Neural cell (in vitro differentiated cells): ENCODE data around the gene ZIC4. TPM values are rescaled to one million over a fixed set of nuclear protein-coding genes. Genes with fewer than 3 reads are reported as not detected.
A peak's percentile ranks its signal among the peaks of the same experiment; 100 is the strongest.

ENCODE experiments used
- H2AFZ ChIP-seq: fragments of 200-600, 300-800 bp; sonication (generic), shearing (Covaris generic); 2 replicates; pipeline ENCODE4 v1.6.0; 2014; ENCODE audit warnings: low read depth, mild to moderate bottlenecking, antibody characterized with exemption, low read length, moderate library complexity
- H3F3A ChIP-seq: fragments of 200-600 bp; shearing (Covaris generic); 2 replicates; pipeline ENCODE4 v1.6.1; 2016; ENCODE audit warnings: mild to moderate bottlenecking, moderate library complexity, mixed read lengths, antibody characterized with exemption, low read length; ENCODE audit not compliant: insufficient read depth, poor library complexity, severe bottlenecking
- H3K27ac ChIP-seq: fragments of 200-600, 300-800 bp; sonication (generic), shearing (Covaris generic); 2 replicates; pipeline ENCODE4 v1.5.1; 2014; ENCODE audit warnings: mild to moderate bottlenecking, low read length, moderate library complexity
- H3K27me3 ChIP-seq: fragments of 300-800, 200-600 bp; sonication (generic), shearing (Covaris generic); 2 replicates; pipeline ENCODE4 v1.6.0; 2014; ENCODE audit warnings: mild to moderate bottlenecking, low read depth, low read length, moderate library complexity; ENCODE audit not compliant: insufficient read depth
- H3K36me3 ChIP-seq: fragments of 300-800, 200-600 bp; sonication (generic), shearing (Covaris generic); 2 replicates; pipeline ENCODE4 v1.5.1; 2014; ENCODE audit warnings: mild to moderate bottlenecking, antibody characterized with exemption, low read length, moderate library complexity; ENCODE audit not compliant: insufficient read depth
- H3K4me2 ChIP-seq: fragments of 300-800, 200-600 bp; sonication (generic), shearing (Covaris generic); 2 replicates; pipeline ENCODE4 v1.6.0; 2014; ENCODE audit warnings: mild to moderate bottlenecking, low read length
- H3K4me3 ChIP-seq: fragments of 300-800, 200-600 bp; sonication (generic), shearing (Covaris generic); 2 replicates; pipeline ENCODE4 v1.5.1; 2014; ENCODE audit warnings: mild to moderate bottlenecking, low read length, moderate library complexity
- H3K79me2 ChIP-seq: fragments of 200-600 bp; shearing (Covaris generic); replicated peaks from 2 replicates; pipeline ENCODE4 v1.6.0; 2014; ENCODE audit warnings: mild to moderate bottlenecking, low read length, moderate library complexity; ENCODE audit not compliant: insufficient read depth
- H3K9ac ChIP-seq: fragments of 300-800, 200-600 bp; sonication (generic), shearing (Covaris generic); 2 replicates; pipeline ENCODE4 v1.6.1; 2016; ENCODE audit warnings: mild to moderate bottlenecking, low read length, mixed read lengths
- H3K9me2 ChIP-seq: fragments of 200-600 bp; shearing (Covaris generic); 2 replicates; pipeline ENCODE4 v1.6.1; 2016; ENCODE audit warnings: mild to moderate bottlenecking, low read length, mixed read lengths; ENCODE audit not compliant: insufficient read depth
- H3K9me3 ChIP-seq: fragments of 200-600, 300-800 bp; sonication (generic), shearing (Covaris generic); 2 replicates; pipeline ENCODE4 v1.6.1; 2016; ENCODE audit warnings: mild to moderate bottlenecking, mixed run types, low read length, moderate library complexity, mixed read lengths
- H4K20me1 ChIP-seq: fragments of 200-600 bp; shearing (Covaris generic); 2 replicates; pipeline ENCODE4 v1.6.1; 2016; ENCODE audit warnings: mild to moderate bottlenecking, mixed run types; ENCODE audit not compliant: insufficient read depth
- EP300 ChIP-seq: fragments of 450-650 bp; conservative IDR thresholded peaks from 2 replicates; pipeline ENCODE4 v1.6.1; 2014; ENCODE audit warnings: antibody characterized with exemption, mild to moderate bottlenecking, moderate library complexity; ENCODE audit not compliant: poor library complexity, severe bottlenecking
- EZH2 ChIP-seq: fragments of 200-600, 300-800 bp; shearing (Covaris generic), sonication (generic); IDR thresholded peaks from 2 replicates; pipeline ENCODE4 v1.6.1; 2014; ENCODE audit warnings: antibody characterized with exemption, low read length, borderline replicate concordance, mild to moderate bottlenecking; ENCODE audit not compliant: insufficient read depth, poor library complexity, severe bottlenecking
- MXI1 ChIP-seq: fragments of 450-650 bp; conservative IDR thresholded peaks from 2 replicates; pipeline ENCODE4 v1.6.1; 2014; ENCODE audit warnings: antibody characterized with exemption, mild to moderate bottlenecking; ENCODE audit not compliant: poor library complexity, severe bottlenecking
- POLR2AphosphoS5 ChIP-seq: IDR thresholded peaks from 2 replicates; pipeline ENCODE4 v1.6.1; 2012
- RAD21 ChIP-seq: fragments of 450-650 bp; conservative IDR thresholded peaks from 2 replicates; pipeline ENCODE4 v1.6.1; 2014; ENCODE audit warnings: antibody characterized with exemption, mild to moderate bottlenecking, moderate library complexity
- SMC3 ChIP-seq: fragments of 450-650 bp; conservative IDR thresholded peaks from 2 replicates; pipeline ENCODE4 v1.6.1; 2014; ENCODE audit warnings: antibody characterized with exemption, mild to moderate bottlenecking, moderate library complexity; ENCODE audit not compliant: poor library complexity
- TAF1 ChIP-seq: IDR thresholded peaks from 2 replicates; pipeline ENCODE4 v1.6.1; 2012; ENCODE audit warnings: low read depth
- polyA plus RNA-seq: library from polyadenylated mRNA; depleted of rRNA; stranded (reverse); fragments of >200 nt; gene quantifications from 2 replicates; pipeline ENCODE4 v1.2.3, GENCODE V29; 2014
- TF ChIP-seq, protein P1 (sequence below): fragments of 450-650 bp; IDR thresholded peaks from 2 replicates; pipeline ENCODE4 v1.5.1; 2014; ENCODE audit warnings: antibody characterized with exemption, mild to moderate bottlenecking, moderate library complexity; ENCODE audit not compliant: poor library complexity, severe bottlenecking
- TF ChIP-seq, protein P2 (sequence below): IDR thresholded peaks from 2 replicates; pipeline ENCODE4 v1.6.1; 2012; ENCODE audit warnings: borderline replicate concordance

The ZIC4 gene
- polyA plus RNA-seq, 1 donor from 2014 or later, result 8.6 TPM

DNA sequence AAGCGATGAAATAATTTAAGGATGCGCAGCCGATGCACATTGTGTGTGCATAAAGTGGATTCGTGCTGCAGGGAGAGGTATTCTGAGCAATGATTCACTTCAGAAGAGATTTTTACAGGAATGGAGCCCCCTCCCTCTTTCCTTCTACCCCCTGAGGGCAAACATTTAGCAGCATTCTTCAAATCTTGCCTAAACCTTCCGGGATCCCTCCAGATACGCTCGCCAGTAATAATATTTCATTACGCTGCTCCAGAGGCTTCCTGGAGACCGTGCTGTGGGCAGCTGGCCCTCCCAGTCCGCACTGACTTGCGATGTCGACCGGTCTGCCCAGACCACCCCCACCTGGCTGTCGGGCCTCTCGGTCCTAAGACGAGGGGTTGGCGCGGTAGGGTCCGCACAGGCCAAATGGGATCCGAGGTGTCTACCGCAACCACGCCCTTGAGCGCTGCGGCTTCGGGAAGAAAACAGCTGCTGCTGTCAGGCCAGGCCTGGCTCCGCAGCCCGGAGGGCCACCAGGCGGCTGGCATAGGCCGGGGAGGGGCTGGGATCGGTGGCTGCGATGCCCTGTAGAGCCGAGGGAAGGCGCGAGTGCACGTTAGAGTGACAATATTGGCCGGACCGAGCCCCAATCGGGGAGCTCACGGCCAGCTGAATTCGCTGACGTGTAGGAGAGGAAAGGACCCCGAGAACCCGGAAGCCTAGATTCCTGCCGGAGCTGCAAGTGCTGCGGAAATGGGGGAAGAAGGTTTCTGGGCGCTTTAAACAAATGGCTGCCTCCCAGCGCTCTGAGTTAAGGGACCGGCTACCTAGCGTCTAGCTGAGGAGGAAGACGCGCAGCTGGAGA lies 14.3 kb downstream of the ZIC4 start:
- Histone ChIP-seq H3F3A (no peaks in the 10 kb centered on the region), H3K79me2 (peaks cover 91% of the 10 kb centered on the region), H3K9me3 (peaks cover 7% of the 10 kb centered on the region), H3K27me3 (peaks cover 55% of the 10 kb centered on the region), H2AFZ (peak overlapping the region; percentile 77), H4K20me1 (no peaks in the 10 kb centered on the region), H3K9ac (peak overlapping the region; percentile 88), H3K4me2 (peak overlapping the region; percentile 95), H3K4me3 (peak overlapping the region; percentile 82), H3K36me3 (no peaks in the 10 kb centered on the region), H3K27ac (peak overlapping the region; percentile 83), H3K9me2 (no peaks in the 10 kb centered on the region)
- TF ChIP-seq, protein P1, sequence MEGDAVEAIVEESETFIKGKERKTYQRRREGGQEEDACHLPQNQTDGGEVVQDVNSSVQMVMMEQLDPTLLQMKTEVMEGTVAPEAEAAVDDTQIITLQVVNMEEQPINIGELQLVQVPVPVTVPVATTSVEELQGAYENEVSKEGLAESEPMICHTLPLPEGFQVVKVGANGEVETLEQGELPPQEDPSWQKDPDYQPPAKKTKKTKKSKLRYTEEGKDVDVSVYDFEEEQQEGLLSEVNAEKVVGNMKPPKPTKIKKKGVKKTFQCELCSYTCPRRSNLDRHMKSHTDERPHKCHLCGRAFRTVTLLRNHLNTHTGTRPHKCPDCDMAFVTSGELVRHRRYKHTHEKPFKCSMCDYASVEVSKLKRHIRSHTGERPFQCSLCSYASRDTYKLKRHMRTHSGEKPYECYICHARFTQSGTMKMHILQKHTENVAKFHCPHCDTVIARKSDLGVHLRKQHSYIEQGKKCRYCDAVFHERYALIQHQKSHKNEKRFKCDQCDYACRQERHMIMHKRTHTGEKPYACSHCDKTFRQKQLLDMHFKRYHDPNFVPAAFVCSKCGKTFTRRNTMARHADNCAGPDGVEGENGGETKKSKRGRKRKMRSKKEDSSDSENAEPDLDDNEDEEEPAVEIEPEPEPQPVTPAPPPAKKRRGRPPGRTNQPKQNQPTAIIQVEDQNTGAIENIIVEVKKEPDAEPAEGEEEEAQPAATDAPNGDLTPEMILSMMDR, result peak; percentile 71
- TF ChIP-seq POLR2AphosphoS5, result no peak
- no peak for TF ChIP-seq EZH2
- peak; percentile 48 for TF ChIP-seq SMC3
- peak; percentile 57 for TF ChIP-seq RAD21
- TF ChIP-seq TAF1, result peak; percentile 47
- TF ChIP-seq MXI1, result peak; percentile 7
- TF ChIP-seq, protein P2, sequence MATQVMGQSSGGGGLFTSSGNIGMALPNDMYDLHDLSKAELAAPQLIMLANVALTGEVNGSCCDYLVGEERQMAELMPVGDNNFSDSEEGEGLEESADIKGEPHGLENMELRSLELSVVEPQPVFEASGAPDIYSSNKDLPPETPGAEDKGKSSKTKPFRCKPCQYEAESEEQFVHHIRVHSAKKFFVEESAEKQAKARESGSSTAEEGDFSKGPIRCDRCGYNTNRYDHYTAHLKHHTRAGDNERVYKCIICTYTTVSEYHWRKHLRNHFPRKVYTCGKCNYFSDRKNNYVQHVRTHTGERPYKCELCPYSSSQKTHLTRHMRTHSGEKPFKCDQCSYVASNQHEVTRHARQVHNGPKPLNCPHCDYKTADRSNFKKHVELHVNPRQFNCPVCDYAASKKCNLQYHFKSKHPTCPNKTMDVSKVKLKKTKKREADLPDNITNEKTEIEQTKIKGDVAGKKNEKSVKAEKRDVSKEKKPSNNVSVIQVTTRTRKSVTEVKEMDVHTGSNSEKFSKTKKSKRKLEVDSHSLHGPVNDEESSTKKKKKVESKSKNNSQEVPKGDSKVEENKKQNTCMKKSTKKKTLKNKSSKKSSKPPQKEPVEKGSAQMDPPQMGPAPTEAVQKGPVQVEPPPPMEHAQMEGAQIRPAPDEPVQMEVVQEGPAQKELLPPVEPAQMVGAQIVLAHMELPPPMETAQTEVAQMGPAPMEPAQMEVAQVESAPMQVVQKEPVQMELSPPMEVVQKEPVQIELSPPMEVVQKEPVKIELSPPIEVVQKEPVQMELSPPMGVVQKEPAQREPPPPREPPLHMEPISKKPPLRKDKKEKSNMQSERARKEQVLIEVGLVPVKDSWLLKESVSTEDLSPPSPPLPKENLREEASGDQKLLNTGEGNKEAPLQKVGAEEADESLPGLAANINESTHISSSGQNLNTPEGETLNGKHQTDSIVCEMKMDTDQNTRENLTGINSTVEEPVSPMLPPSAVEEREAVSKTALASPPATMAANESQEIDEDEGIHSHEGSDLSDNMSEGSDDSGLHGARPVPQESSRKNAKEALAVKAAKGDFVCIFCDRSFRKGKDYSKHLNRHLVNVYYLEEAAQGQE, result peak; percentile 39
- TF ChIP-seq EP300, result no peak

DNA sequence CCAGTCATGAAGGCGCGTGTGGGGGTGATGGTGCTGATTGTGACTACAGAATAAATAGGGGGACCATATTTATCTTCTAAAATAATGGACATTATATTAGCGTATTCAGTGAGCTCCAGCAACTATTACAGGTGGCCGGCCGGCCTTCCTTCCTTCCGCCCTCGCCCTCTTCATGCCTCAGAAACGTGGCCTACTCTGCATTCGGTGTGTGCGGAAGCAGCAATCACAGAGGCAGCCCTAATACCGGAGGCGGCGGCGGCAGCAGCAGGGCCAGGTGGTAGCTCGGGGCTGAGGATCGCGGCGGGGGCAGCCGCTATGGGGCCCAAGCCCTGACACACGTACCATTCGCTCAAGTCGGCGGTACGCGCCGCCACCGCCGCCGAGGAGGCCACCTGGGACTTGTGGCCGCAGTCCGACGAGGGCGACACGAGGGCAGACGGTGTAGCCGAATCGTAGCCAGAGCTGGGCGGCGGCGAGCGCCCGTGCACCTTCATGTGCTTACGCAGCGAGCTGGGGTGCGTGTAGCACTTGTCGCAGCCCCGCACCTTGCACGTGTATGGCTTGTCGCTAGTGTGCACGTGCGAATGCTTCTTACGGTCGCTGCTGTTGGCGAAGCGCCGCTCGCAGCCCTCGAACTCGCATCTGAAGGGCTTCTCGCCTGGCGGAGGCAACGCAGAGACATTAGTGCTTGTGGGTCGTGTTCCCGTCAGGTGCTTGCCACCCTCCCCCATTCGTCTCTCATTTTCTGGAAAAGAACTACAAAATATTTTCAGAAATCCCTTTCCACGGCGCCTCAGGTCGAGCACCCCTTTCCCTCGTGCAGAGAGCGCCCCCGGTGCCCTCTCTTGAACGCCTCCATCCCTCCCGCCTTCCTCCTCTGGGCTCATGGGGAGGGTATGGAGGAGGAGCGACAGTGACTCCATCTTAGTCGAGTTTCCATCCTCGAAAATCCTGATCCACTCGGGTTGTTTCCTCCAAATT lies 15.5 kb downstream of the ZIC4 start:
- Histone ChIP-seq H2AFZ (no peak overlapping the region), H3F3A (no peaks in the 10 kb centered on the region), H3K9ac (no peak overlapping the region)

More for the DNA sequence above, 15.5 kb downstream of the ZIC4 start:
- TF ChIP-seq, protein P2, result no peak
- peak; percentile 5 for TF ChIP-seq POLR2AphosphoS5
- no peaks in the 10 kb centered on the region for H4K20me1 ChIP-seq
- no peak overlapping the region for H3K4me2 ChIP-seq
- no peak overlapping the region for H3K27ac ChIP-seq
- no peak overlapping the region for H3K4me3 ChIP-seq
- H3K9me2 ChIP-seq, result no peaks in the 10 kb centered on the region
- H3K36me3 ChIP-seq, result no peaks in the 10 kb centered on the region
- H3K9me3 ChIP-seq, result peaks cover 7% of the 10 kb centered on the region
- peaks cover 92% of the 10 kb centered on the region for H3K79me2 ChIP-seq
- peaks cover 46% of the 10 kb centered on the region for H3K27me3 ChIP-seq
